HEK293 (cell line): ENCODE results near the gene WRAP53.

Experiments
- EGR2 ChIP-seq: fragments of 450-650 bp; formaldehyde crosslinking; IDR thresholded peaks from 2 replicates; pipeline ENCODE4 v1.5.1; 2016; ENCODE audit warnings: low read depth, missing biosample characterization, missing genetic modification characterization
- FEZF1 ChIP-seq: fragments of 450-650 bp; formaldehyde crosslinking; IDR thresholded peaks from 2 replicates; pipeline ENCODE4 v1.5.1; 2016; ENCODE audit warnings: missing biosample characterization, missing genetic modification characterization
- HOXA7 ChIP-seq: sonication (generic); formaldehyde crosslinking; IDR thresholded peaks from 2 replicates; pipeline ENCODE4 v1.8.1; 2022; ENCODE audit warnings: missing genetic modification reagents, borderline replicate concordance
- HOXC10 ChIP-seq: sonication (generic); formaldehyde crosslinking; IDR thresholded peaks from 2 replicates; pipeline ENCODE4 v1.8.1; 2023; ENCODE audit warnings: mild to moderate bottlenecking, missing genetic modification reagents
- KLF7 ChIP-seq: fragments of 450-650 bp; formaldehyde crosslinking; IDR thresholded peaks from 2 replicates; pipeline ENCODE4 v1.5.1; 2016; ENCODE audit warnings: missing biosample characterization, missing genetic modification characterization, borderline replicate concordance
- KLF8 ChIP-seq: fragments of 450-650 bp; formaldehyde crosslinking; IDR thresholded peaks from 2 replicates; pipeline ENCODE4 v1.5.1; 2016; ENCODE audit warnings: missing biosample characterization, missing genetic modification characterization
- ZBTB48 ChIP-seq: fragments of 450-650 bp; formaldehyde crosslinking; IDR thresholded peaks from 2 replicates; pipeline ENCODE4 v1.5.1; 2016; ENCODE audit warnings: missing biosample characterization, missing genetic modification characterization
- ZEB2 ChIP-seq: fragments of 450-650 bp; formaldehyde crosslinking; IDR thresholded peaks from 2 replicates; pipeline ENCODE4 v1.5.1; 2016; ENCODE audit warnings: missing biosample characterization, missing genetic modification characterization
- ZFP37 ChIP-seq: fragments of 450-650 bp; formaldehyde crosslinking; IDR thresholded peaks from 2 replicates; pipeline ENCODE4 v1.5.1; 2016; ENCODE audit warnings: missing biosample characterization, missing genetic modification characterization
- ZIC2 ChIP-seq: fragments of 450-650 bp; formaldehyde crosslinking; IDR thresholded peaks from 2 replicates; pipeline ENCODE4 v1.5.1; 2016; ENCODE audit warnings: missing biosample characterization, missing genetic modification characterization
- ZNF2 ChIP-seq: fragments of 450-650 bp; formaldehyde crosslinking; IDR thresholded peaks from 2 replicates; pipeline ENCODE4 v1.5.1; 2016; ENCODE audit warnings: missing biosample characterization, missing genetic modification characterization
- ZNF324 ChIP-seq: fragments of 450-650 bp; formaldehyde crosslinking; IDR thresholded peaks from 2 replicates; pipeline ENCODE4 v1.5.1; 2016; ENCODE audit warnings: missing biosample characterization, missing genetic modification characterization
- ZNF335 ChIP-seq: fragments of 450-650 bp; formaldehyde crosslinking; conservative IDR thresholded peaks from 2 replicates; pipeline ENCODE4 v1.5.1; 2016; ENCODE audit warnings: missing biosample characterization, missing genetic modification characterization
- ZNF488 ChIP-seq: fragments of 450-650 bp; formaldehyde crosslinking; IDR thresholded peaks from 2 replicates; pipeline ENCODE4 v1.5.1; 2016; ENCODE audit warnings: missing biosample characterization, missing genetic modification characterization
- ZNF510 ChIP-seq: fragments of 450-650 bp; formaldehyde crosslinking; IDR thresholded peaks from 2 replicates; pipeline ENCODE4 v1.5.1; 2018; ENCODE audit warnings: mild to moderate bottlenecking, missing genetic modification characterization, missing biosample characterization; ENCODE audit not compliant: insufficient replicate concordance
- ZNF514 ChIP-seq: fragments of 450-650 bp; formaldehyde crosslinking; IDR thresholded peaks from 2 replicates; pipeline ENCODE4 v1.5.1; 2016; ENCODE audit warnings: missing biosample characterization, missing genetic modification characterization
- ZNF629 ChIP-seq: fragments of 450-650 bp; formaldehyde crosslinking; IDR thresholded peaks from 2 replicates; pipeline ENCODE4 v1.5.1; 2017; ENCODE audit warnings: missing biosample characterization, missing genetic modification characterization
- ZSCAN30 ChIP-seq: fragments of 450-650 bp; IDR thresholded peaks from 2 replicates; pipeline ENCODE4 v1.5.1; 2018; ENCODE audit warnings: missing biosample characterization, mild to moderate bottlenecking, missing genetic modification characterization, moderate library complexity
- ZSCAN4 ChIP-seq: fragments of 450-650 bp; formaldehyde crosslinking; IDR thresholded peaks from 2 replicates; pipeline ENCODE4 v1.5.1; 2017; ENCODE audit warnings: missing biosample characterization, missing genetic modification characterization
- TF ChIP-seq, protein P1 (sequence below): fragments of 450-650 bp; formaldehyde crosslinking; IDR thresholded peaks from 2 replicates; pipeline ENCODE4 v1.5.1; 2017; ENCODE audit warnings: missing biosample characterization, missing genetic modification characterization
- TF ChIP-seq, protein P2 (sequence below): fragments of 450-650 bp; formaldehyde crosslinking; IDR thresholded peaks from 2 replicates; pipeline ENCODE4 v1.5.1; 2016; ENCODE audit warnings: missing biosample characterization, missing genetic modification characterization

WRAP53 gene

GRCh38 chr17:7685533-7686221 is 2.6 kb upstream of the WRAP53 start (continued):
- TF ChIP-seq FEZF1 (0 out of 2 replicates have a peak, but pooled peaks have one; percentile 44), ZFP37 (no peak; the same call in none of the 2 replicates), ZBTB48 (peak; percentile 46; the same call in 1 of the 2 replicates), ZNF324 (tag by site-specific recombination) (peak; percentile 58), ZSCAN30 (tag by site-specific recombination) (peak; percentile 68; the same call in 1 of the 2 replicates), KLF7 (tag by site-specific recombination) (no peak), EGR2 (tag by site-specific recombination) (no peak), ZNF629 (tag by site-specific recombination) (peak; percentile 84), ZNF2 (tag by site-specific recombination) (no peak), ZSCAN4 (tag by site-specific recombination) (no peak), ZNF510 (tag by site-specific recombination) (no peak), ZNF335 (tag by site-specific recombination) (0 out of 2 replicates have a peak, but pooled peaks have one; percentile 28), ZNF488 (tag by site-specific recombination) (no peak), KLF8 (tag by site-specific recombination) (peak; percentile 48), HOXC10 (CRISPR knock-in tag) (no peak), ZNF514 (tag by site-specific recombination) (no peak), HOXA7 (CRISPR knock-in tag) (no peak), ZEB2 (tag by site-specific recombination) (peak; percentile 87), ZIC2 (peak; percentile 11; the same call in 1 of the 2 replicates)
- TF ChIP-seq, protein P1, sequence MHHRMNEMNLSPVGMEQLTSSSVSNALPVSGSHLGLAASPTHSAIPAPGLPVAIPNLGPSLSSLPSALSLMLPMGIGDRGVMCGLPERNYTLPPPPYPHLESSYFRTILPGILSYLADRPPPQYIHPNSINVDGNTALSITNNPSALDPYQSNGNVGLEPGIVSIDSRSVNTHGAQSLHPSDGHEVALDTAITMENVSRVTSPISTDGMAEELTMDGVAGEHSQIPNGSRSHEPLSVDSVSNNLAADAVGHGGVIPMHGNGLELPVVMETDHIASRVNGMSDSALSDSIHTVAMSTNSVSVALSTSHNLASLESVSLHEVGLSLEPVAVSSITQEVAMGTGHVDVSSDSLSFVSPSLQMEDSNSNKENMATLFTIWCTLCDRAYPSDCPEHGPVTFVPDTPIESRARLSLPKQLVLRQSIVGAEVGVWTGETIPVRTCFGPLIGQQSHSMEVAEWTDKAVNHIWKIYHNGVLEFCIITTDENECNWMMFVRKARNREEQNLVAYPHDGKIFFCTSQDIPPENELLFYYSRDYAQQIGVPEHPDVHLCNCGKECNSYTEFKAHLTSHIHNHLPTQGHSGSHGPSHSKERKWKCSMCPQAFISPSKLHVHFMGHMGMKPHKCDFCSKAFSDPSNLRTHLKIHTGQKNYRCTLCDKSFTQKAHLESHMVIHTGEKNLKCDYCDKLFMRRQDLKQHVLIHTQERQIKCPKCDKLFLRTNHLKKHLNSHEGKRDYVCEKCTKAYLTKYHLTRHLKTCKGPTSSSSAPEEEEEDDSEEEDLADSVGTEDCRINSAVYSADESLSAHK: 0 out of 2 replicates have a peak, but pooled peaks have one; percentile 20
- TF ChIP-seq, protein P2, sequence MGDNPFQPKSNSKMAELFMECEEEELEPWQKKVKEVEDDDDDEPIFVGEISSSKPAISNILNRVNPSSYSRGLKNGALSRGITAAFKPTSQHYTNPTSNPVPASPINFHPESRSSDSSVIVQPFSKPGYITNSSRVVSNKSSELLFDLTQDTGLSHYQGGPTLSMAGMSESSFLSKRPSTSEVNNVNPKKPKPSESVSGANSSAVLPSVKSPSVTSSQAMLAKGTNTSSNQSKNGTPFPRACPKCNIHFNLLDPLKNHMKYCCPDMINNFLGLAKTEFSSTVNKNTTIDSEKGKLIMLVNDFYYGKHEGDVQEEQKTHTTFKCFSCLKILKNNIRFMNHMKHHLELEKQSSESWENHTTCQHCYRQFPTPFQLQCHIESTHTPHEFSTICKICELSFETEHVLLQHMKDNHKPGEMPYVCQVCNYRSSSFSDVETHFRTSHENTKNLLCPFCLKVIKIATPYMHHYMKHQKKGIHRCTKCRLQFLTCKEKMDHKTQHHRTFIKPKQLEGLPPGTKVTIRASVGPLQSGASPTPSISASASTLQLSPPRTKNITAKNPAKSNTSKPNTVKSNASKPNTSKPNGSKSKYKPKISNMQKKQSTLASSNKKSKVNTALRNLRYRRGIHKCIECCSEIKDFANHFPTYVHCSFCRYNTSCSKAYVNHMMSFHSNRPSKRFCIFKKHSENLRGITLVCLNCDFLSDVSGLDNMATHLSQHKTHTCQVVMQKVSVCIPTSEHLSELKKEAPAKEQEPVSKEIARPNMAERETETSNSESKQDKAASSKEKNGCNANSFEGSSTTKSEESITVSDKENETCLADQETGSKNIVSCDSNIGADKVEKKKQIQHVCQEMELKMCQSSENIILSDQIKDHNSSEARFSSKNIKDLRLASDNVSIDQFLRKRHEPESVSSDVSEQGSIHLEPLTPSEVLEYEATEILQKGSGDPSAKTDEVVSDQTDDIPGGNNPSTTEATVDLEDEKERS (tag by site-specific recombination): 0 out of 2 replicates have a peak, but pooled peaks have one; percentile 13
